Muscle of leg (tissue), 11 donors: ENCODE measurements around the gene PCNT. TPM values are rescaled to one million over a fixed set of nuclear protein-coding genes. Genes with fewer than 3 reads are reported as not detected.

Experiments
- DNase-seq: peaks from one replicate; pipeline ENCODE4 v3.0.0; 2013
- H3K27ac ChIP-seq: one replicate; pipeline ENCODE4 v1.5.1; 2013; ENCODE audit warnings: mild to moderate bottlenecking, low read length, control low read depth
- H3K27me3 ChIP-seq: one replicate; pipeline ENCODE4 v1.6.1; 2013; ENCODE audit warnings: low read length; ENCODE audit not compliant: control insufficient read depth, insufficient read depth
- H3K36me3 ChIP-seq: one replicate; pipeline ENCODE4 v1.6.1; 2013; ENCODE audit warnings: low read length; ENCODE audit not compliant: control insufficient read depth, insufficient read depth
- H3K4me1 ChIP-seq: one replicate; pipeline ENCODE4 v1.6.1; 2013; ENCODE audit warnings: low read length; ENCODE audit not compliant: control insufficient read depth, insufficient read depth
- H3K4me3 ChIP-seq: one replicate; pipeline ENCODE4 v1.5.1; 2013; ENCODE audit warnings: low read length, control low read depth
- H3K9me3 ChIP-seq: replicated peaks from 2 replicates; pipeline ENCODE4 v1.6.1; 2013; ENCODE audit warnings: low read depth, low read length; ENCODE audit not compliant: control insufficient read depth
- WGBS: methylation state at CpG from one replicate; pipeline ENCODE4 v1.1.5; 2013; ENCODE audit warnings: missing lambda C conversion rate; ENCODE audit not compliant: insufficient coverage; 5-methylcytosine and 5-hydroxymethylcytosine counted together
- polyA plus RNA-seq, 8 donors: library from polyadenylated mRNA; unstranded; fragments of 120-200 nt; gene quantifications; one replicate each; pipeline versions ENCODE4 v1.2.1 to v1.2.3, GENCODE V29; 2013; ENCODE audit warnings: inconsistent platforms in 1 of 8, low replicate concordance in 1 of 8; ENCODE audit not compliant: insufficient read length in 8 of 8, insufficient read depth in 1 of 8
- total RNA-seq: library from RNA; stranded (reverse); fragments of 120-200 nt; gene quantifications from one replicate; pipeline ENCODE4 v1.2.4, GENCODE V29; 2013

Gene PCNT
- total and polyA plus RNA-seq, 9 donors, result 28.3 to 57.7 (median 47.3) TPM

- no peak for DNase-seq
- H3K4me3 ChIP-seq, result no peak overlapping the region
- no peaks in the 10 kb centered on the region for H3K9me3 ChIP-seq
- no peaks in the 10 kb centered on the region for H3K27me3 ChIP-seq
- WGBS, result no CpG with 5 or more reads among the region's 2 CpGs
- peaks cover 3% of the 10 kb centered on the region for H3K4me1 ChIP-seq
- H3K27ac ChIP-seq, result no peak overlapping the region
- H3K36me3 ChIP-seq, result peaks cover 14% of the 10 kb centered on the region
These were observed 158.9 kb downstream of the PCNT start for GRCh38 chr21:46482846-46483231.

- Histone ChIP-seq H3K9me3 (no peaks in the 10 kb centered on the region), H3K27me3 (no peaks in the 10 kb centered on the region), H3K4me1 (peaks cover 3% of the 10 kb centered on the region), H3K4me3 (no peak overlapping the region), H3K27ac (no peak overlapping the region), H3K36me3 (peaks cover 16% of the 10 kb centered on the region)
- no CpG with 5 or more reads among the region's 6 CpGs for WGBS
- no peak for DNase-seq
These were observed 159.6 kb downstream of the PCNT start for GRCh38 chr21:46483300-46484295.

- H3K27me3 ChIP-seq, result no peaks in the 10 kb centered on the region
- H3K4me3 ChIP-seq, result no peak overlapping the region
- no peaks in the 10 kb centered on the region for H3K9me3 ChIP-seq
- peaks cover 25% of the 10 kb centered on the region for H3K36me3 ChIP-seq
- no peak overlapping the region for H3K27ac ChIP-seq
- DNase-seq, result peak; percentile 43
- H3K4me1 ChIP-seq, result peaks cover 3% of the 10 kb centered on the region
- no CpG with 5 or more reads among the region's 4 CpGs for WGBS
These were observed 162.6 kb downstream of the PCNT start for GRCh38 chr21:46486481-46487126.

GRCh38 chr21:46489162-46489663 is 165.3 kb downstream of the PCNT start:
- Histone ChIP-seq H3K27me3 (no peaks in the 10 kb centered on the region), H3K36me3 (peaks cover 33% of the 10 kb centered on the region), H3K4me3 (no peak overlapping the region), H3K4me1 (no peaks in the 10 kb centered on the region), H3K9me3 (no peaks in the 10 kb centered on the region), H3K27ac (no peak overlapping the region)
- DNase-seq, result no peak
- 69% methylated on average over 5 of the region's 6 CpGs for WGBS

GRCh38 chr21:46489800-46490199 is 165.8 kb downstream of the PCNT start:
- H3K27me3 ChIP-seq, result no peaks in the 10 kb centered on the region
- no peak for DNase-seq
- H3K36me3 ChIP-seq, result peaks cover 36% of the 10 kb centered on the region
- 77% methylated on average over 5 of the region's 10 CpGs for WGBS
- H3K9me3 ChIP-seq, result no peaks in the 10 kb centered on the region
- H3K27ac ChIP-seq, result no peak overlapping the region
- no peaks in the 10 kb centered on the region for H3K4me1 ChIP-seq
- no peak overlapping the region for H3K4me3 ChIP-seq

- Histone ChIP-seq H3K27ac (no peak overlapping the region), H3K4me1 (no peaks in the 10 kb centered on the region), H3K4me3 (no peak overlapping the region), H3K27me3 (no peaks in the 10 kb centered on the region), H3K36me3 (peaks cover 34% of the 10 kb centered on the region), H3K9me3 (no peaks in the 10 kb centered on the region)
- 100% methylated on average over 2 of the region's 3 CpGs for WGBS
- DNase-seq, result no peak
These were observed 167.6 kb downstream of the PCNT start for GRCh38 chr21:46491553-46491952.

GRCh38 chr21:46492851-46493250 is 168.9 kb downstream of the PCNT start:
- no peaks in the 10 kb centered on the region for H3K9me3 ChIP-seq
- 100% methylated on average over 2 of the region's 5 CpGs for WGBS
- no peak for DNase-seq
- H3K4me1 ChIP-seq, result no peaks in the 10 kb centered on the region
- no peaks in the 10 kb centered on the region for H3K27me3 ChIP-seq
- no peak overlapping the region for H3K4me3 ChIP-seq
- H3K36me3 ChIP-seq, result peaks cover 34% of the 10 kb centered on the region
- H3K27ac ChIP-seq, result no peak overlapping the region

- no peaks in the 10 kb centered on the region for H3K4me1 ChIP-seq
- no peak overlapping the region for H3K27ac ChIP-seq
- WGBS, result 100% methylated on average over 1 of the region's 6 CpGs
- no peak for DNase-seq
- no peaks in the 10 kb centered on the region for H3K27me3 ChIP-seq
- H3K36me3 ChIP-seq, result peaks cover 42% of the 10 kb centered on the region
- no peak overlapping the region for H3K4me3 ChIP-seq
- H3K9me3 ChIP-seq, result no peaks in the 10 kb centered on the region
These were observed 169.9 kb downstream of the PCNT start for GRCh38 chr21:46493828-46494227.
